D721Med (cell line): Measurements from ENCODE around the gene FOXO6.

Source experiments
- DNase-seq: peaks from one replicate; pipeline ENCODE4 v3.0.0; 2011; ENCODE audit warnings: low spot score; ENCODE audit not compliant: insufficient read length
- FAIRE-seq: peaks from 2 replicates; lab custom pipeline; 2011; peaks lifted over from hg19 to GRCh38; lab: Jason Lieb, UNC
- CTCF ChIP-seq: IDR thresholded peaks from 2 replicates; pipeline ENCODE4 v1.5.1; 2012; ENCODE audit warnings: mild to moderate bottlenecking, control low read depth; ENCODE audit not compliant: insufficient read depth; ENCODE audit errors: missing control alignments

The FOXO6 gene

GRCh38 chr1:41317361-41317760 is 43.9 kb upstream of the FOXO6 start:
- FAIRE-seq (no peak), DNase-seq (no peak)
- no peak for TF ChIP-seq CTCF

DNA sequence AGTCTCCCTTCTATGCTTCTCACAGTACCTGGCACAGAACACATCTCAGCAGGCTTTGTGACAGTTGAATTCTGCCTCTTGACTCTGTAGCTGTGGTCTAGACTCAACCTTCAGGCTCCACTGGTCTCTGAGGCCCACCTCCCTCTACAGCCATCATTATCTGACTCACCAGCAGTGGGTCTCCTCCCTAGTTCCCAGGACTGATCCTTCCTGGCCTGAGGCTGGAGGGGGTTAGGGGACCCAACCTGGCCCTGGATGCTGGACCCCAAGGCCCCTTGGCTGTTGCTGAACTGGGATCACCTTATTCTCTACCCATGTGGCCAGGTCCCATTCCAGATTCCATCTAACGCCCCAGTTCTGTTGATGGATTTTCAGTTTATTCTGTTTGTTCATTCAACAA is 43.1 kb upstream of the FOXO6 start:
- TF ChIP-seq CTCF, result no peak
- DNase-seq (no peak), FAIRE-seq (no peak)

DNA sequence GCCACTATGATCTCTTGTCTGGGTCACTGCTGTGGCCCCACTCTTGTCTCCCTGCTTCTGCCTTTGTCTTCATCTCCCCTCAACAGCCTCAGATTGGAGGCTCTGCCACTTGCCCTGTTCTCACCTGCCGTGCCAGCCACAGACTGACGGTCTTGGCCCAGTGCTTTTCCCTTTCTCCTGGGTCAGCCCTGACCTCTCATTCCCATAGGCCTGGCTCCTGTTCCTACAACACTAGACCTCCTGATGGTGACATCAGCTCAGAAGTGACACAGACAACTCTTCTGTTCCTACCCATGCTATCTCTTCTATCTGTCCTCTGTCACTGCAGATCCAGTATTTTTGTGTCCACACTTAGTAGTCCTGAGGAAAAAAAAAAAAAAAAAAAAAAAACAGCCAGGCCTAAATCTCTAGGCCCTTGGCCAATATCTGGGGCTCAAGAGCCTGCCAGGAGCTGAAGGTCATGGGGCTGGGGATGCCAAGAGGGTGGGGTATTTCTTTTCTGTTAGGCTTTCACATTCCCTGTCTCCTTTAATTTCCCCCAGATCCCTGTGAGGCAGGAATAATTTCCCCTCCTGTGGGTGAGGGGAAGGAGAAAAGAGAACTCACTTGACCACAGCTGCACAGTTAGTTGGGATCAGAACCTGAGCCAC is 42.0 kb upstream of the FOXO6 start:
- FAIRE-seq (no peak), DNase-seq (no peak)
- no peak for TF ChIP-seq CTCF

DNA sequence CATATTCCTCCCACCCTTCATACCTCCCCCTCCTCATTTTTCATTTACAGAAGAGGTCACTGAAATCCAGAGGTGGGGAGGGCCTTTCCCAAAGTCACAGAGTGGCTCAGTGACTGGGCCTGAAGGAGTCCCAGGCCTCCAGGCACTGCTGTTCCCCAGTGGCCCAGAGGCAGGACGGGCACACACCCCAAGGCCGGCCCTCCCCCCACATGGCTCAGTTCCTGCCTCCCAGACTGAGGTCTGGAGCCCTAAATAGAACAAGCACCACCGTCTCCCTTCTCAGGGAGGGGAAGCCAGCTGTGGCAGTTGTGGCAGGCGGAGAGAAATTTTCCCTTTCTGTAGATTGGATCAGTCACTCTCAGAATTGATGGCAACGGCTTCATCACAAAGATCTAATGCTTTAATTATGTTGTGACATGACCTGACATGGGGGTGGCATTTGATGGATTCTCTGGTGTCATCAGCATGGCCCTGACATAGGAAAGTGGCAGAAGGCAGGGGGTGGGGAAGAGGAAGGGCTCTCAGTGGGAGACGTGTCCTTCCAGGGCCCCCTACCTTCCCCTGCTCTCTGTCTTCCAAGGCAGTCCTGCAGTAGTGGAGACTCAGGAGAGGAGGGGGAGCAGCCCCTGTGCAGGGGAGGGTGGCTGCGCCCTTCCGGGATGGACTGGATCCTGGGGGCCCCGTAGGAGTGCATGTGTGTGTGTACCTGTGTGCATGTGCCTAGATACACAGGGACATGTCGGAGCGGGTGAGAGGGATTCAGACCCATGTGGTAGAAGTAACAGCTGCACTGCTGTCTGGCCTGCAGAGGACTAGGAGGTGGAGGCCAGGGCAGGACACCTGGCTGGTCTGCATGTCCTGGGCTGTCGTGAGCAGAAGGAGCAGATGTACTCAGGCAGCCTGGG is 41.2 kb upstream of the FOXO6 start:
- FAIRE-seq, result no peak
- TF ChIP-seq CTCF, result no peak
- no peak for DNase-seq

- no peak for FAIRE-seq
- no peak for DNase-seq
- TF ChIP-seq CTCF, result no peak
Observed at GRCh38 chr1:41320895-41321676, 40.1 kb upstream of the FOXO6 start.

DNA sequence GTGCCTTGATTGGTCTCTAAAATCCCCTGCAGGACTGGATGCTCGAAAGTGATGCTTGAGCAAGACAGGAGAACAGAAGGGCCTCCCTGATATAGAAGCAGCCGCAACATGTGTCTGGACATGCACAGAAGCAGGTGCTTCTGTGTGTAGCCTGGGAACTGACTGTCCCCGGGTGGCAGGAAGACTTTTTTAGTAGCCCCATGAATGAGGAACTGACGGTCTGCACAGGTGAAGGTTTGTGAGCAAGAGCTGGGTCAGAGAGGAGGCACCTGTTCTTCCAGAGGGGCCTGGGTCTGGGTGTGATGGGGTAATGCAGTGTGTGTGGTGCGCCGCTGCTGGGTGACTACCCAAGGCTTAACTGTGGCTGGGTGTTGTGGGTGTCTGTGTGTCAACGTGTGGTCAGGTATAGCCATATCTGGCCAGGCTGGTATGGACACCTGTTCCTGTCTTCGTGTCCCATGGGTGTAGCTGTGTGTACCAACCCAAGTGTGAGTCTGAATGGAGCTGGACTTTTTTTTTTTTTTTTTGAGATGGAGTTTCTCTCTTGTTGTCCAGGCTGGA is 39.1 kb upstream of the FOXO6 start:
- no peak for FAIRE-seq
- DNase-seq, result no peak
- no peak for TF ChIP-seq CTCF
